HepG2 (cell line): ENCODE results near the gene CACNA2D3. TPM values are rescaled to one million over a fixed set of nuclear protein-coding genes. Genes with fewer than 3 reads are reported as not detected.

Experiments used
- ATAC-seq: fragments of 200-7000 bp; cut with Tn5 transposase; 3 replicates; pipeline ENCODE4 v1.9.1; 2020; ENCODE audit warnings: mild to moderate bottlenecking, moderate library complexity
- BruUV-seq: library from RNA; stranded (reverse); fragments of 400-500 nt; replicated peaks from 2 replicates; lab custom pipeline; 2021; lab: Mats Ljungman, UMichigan
- CTCF ChIA-PET: fragments of 300-600 bp; formaldehyde crosslinking; extraction: SDS; loops from one replicate; lab custom pipeline; 2021; ENCODE audit warnings: low total read pairs, inconsistent platforms, low intra/inter-chr PET ratio; lab: Yijun Ruan, JAX
- POLR2A ChIA-PET: fragments of 350-600 bp; sonication (Branson Sonifier 250); formaldehyde crosslinking; loops from one replicate; lab custom pipeline; 2020; ENCODE audit warnings: antibody characterized with exemption, inconsistent platforms; lab: Yijun Ruan, JAX
- DNase-seq: peaks from one replicate; pipeline ENCODE4 v3.0.0-alpha.2; 2015; ENCODE audit warnings: low spot score
- FAIRE-seq: peaks from 3 replicates; lab custom pipeline; 2011; peaks lifted over from hg19 to GRCh38; lab: Jason Lieb, UNC
- H2AFZ ChIP-seq: one replicate; pipeline ENCODE4 v1.6.1; 2011; ENCODE audit warnings: low read length, inconsistent platforms
- H3K27ac ChIP-seq: fragments of 300-600 bp; 3 replicates; pipeline ENCODE4 v1.8.0; 2011; ENCODE audit warnings: mixed run types, mild to moderate bottlenecking, mixed read lengths, low read length, inconsistent platforms; ENCODE audit not compliant: insufficient read depth; ENCODE audit errors: extremely low read length
- H3K27me3 ChIP-seq, 2 experiments: fragments of 200-600 bp in 1 of 2; 2 replicates in 1 of 2; 3 replicates in 1 of 2; pipeline versions ENCODE4 v1.6.0 to v1.8.0; 2011; ENCODE audit warnings: low read length in 2 of 2, mild to moderate bottlenecking in 2 of 2, moderate library complexity in 2 of 2, inconsistent platforms in 1 of 2; ENCODE audit not compliant: insufficient read depth in 2 of 2, control insufficient read depth in 1 of 2
- H3K36me3 ChIP-seq, 2 experiments: fragments of 200-600 bp in 1 of 2; replicated peaks in 1 of 2; 2 replicates in 1 of 2; 3 replicates in 1 of 2; pipeline versions ENCODE4 v1.5.1 to v1.8.0; 2011; ENCODE audit warnings: low read length in 2 of 2, inconsistent platforms in 1 of 2; ENCODE audit not compliant: insufficient read depth in 2 of 2, control insufficient read depth in 1 of 2
- H3K4me1 ChIP-seq: 2 replicates; pipeline ENCODE4 v1.5.1; 2012; ENCODE audit warnings: low read length, inconsistent platforms; ENCODE audit not compliant: insufficient read depth
- H3K4me2 ChIP-seq: 2 replicates; pipeline ENCODE4 v1.6.0; 2011; ENCODE audit warnings: low read depth, low read length, inconsistent platforms
- H3K4me3 ChIP-seq, 3 experiments: fragments of 200-600 bp in 1 of 3; sonication (generic), shearing (Covaris generic) in 1 of 3; replicated peaks in 1 of 3; 2 replicates each; pipeline ENCODE4 v1.5.1; 2011 to 2016; ENCODE audit warnings: low read length in 3 of 3, inconsistent platforms in 2 of 3, low read depth in 2 of 3, mild to moderate bottlenecking in 2 of 3, control low read depth in 1 of 3, mixed read lengths in 1 of 3; ENCODE audit not compliant: insufficient read depth in 1 of 3
- H3K79me2 ChIP-seq: one replicate; pipeline ENCODE4 v1.6.1; 2011; ENCODE audit warnings: low read length, inconsistent platforms; ENCODE audit not compliant: insufficient read depth
- H3K9ac ChIP-seq: 2 replicates; pipeline ENCODE4 v1.6.0; 2011; ENCODE audit warnings: mild to moderate bottlenecking, low read depth, low read length, inconsistent platforms; ENCODE audit not compliant: insufficient read depth
- H3K9me3 ChIP-seq: 2 replicates; pipeline ENCODE4 v1.5.1; 2012; ENCODE audit warnings: mild to moderate bottlenecking, low read length
- H4K20me1 ChIP-seq: 2 replicates; pipeline ENCODE4 v1.6.0; 2011; ENCODE audit warnings: inconsistent platforms, mild to moderate bottlenecking, low read length, moderate library complexity; ENCODE audit not compliant: insufficient read depth
- AKNA ChIP-seq: sonication (generic); formaldehyde crosslinking; IDR thresholded peaks from 2 replicates; pipeline ENCODE4 v1.4.0; 2020; ENCODE audit warnings: missing genetic modification reagents, borderline replicate concordance
- ATRX ChIP-seq: sonication (generic); formaldehyde crosslinking; IDR thresholded peaks from 2 replicates; pipeline ENCODE4 v1.4.0; 2020; ENCODE audit warnings: missing genetic modification reagents, borderline replicate concordance
- ETV5 ChIP-seq: IDR thresholded peaks from 2 replicates; pipeline ENCODE4 v1.6.1; 2018; ENCODE audit warnings: missing biosample characterization, missing genetic modification reagents, inconsistent platforms, borderline replicate concordance
- HOXA5 ChIP-seq: sonication (generic); formaldehyde crosslinking; IDR thresholded peaks from 2 replicates; pipeline ENCODE4 v1.4.0; 2020; ENCODE audit warnings: missing genetic modification reagents
- HOXA9 ChIP-seq: sonication (generic); formaldehyde crosslinking; IDR thresholded peaks from 2 replicates; pipeline ENCODE4 v1.8.1; 2022; ENCODE audit warnings: missing genetic modification reagents, mild to moderate bottlenecking, moderate library complexity, borderline replicate concordance
- NR2F6 ChIP-seq, 2 experiments: IDR thresholded peaks; 2 replicates each; pipeline ENCODE4 v1.6.1; 2016; ENCODE audit warnings: antibody characterized with exemption in 1 of 2, mild to moderate bottlenecking in 1 of 2
- SKIL ChIP-seq: sonication (generic); formaldehyde crosslinking; IDR thresholded peaks from 2 replicates; pipeline ENCODE4 v1.8.0; 2022; ENCODE audit warnings: missing genetic modification reagents, mild to moderate bottlenecking, moderate library complexity, borderline replicate concordance
- U2AF1 ChIP-seq: fragments of 200-400 bp; formaldehyde crosslinking; optimal IDR thresholded peaks from 2 replicates; pipeline ENCODE3; 2017; ENCODE audit warnings: mild to moderate bottlenecking, low read depth, low read length
- ZEB1 ChIP-seq: IDR thresholded peaks from 2 replicates; pipeline ENCODE4 v1.6.1; 2012; ENCODE audit warnings: mild to moderate bottlenecking, low read depth, inconsistent platforms; ENCODE audit not compliant: insufficient replicate concordance
- ZNF234 ChIP-seq: sonication (generic); formaldehyde crosslinking; conservative IDR thresholded peaks from 2 replicates; pipeline ENCODE4 v1.5.1; 2020; ENCODE audit warnings: mild to moderate bottlenecking, missing genetic modification reagents
- ZNF496 ChIP-seq: sonication (generic); formaldehyde crosslinking; IDR thresholded peaks from 2 replicates; pipeline ENCODE4 v1.8.1; 2023; ENCODE audit warnings: mild to moderate bottlenecking, moderate library complexity, missing genetic modification reagents; ENCODE audit not compliant: insufficient replicate concordance
- WGBS: methylation state at CpG from one replicate; pipeline ENCODE4 v1.1.6; 2017; ENCODE audit warnings: low lambda C conversion rate; 5-methylcytosine and 5-hydroxymethylcytosine counted together
- in situ Hi-C: cut with HindIII; loops from 2 replicates; pipeline ENCODE4 v1.10.0; 2017; ENCODE audit warnings: low pct_unique_long_range_greater_than_20kb; ENCODE audit not compliant: extremely low pct_ligation_motif_present
- intact Hi-C: fragments of 100-400 bp; cut with micrococcal nuclease; formaldehyde crosslinking; loops from one replicate; pipeline ENCODE4 v1.10.0; 2022; ENCODE audit not compliant: unreplicated experiment
- polyA plus RNA-seq, 8 experiments: library from polyadenylated mRNA; depleted of rRNA in 3 of 8; stranded (reverse) in 7 of 8; unstranded in 1 of 8; fragments of >200 nt; fragmentation: Illumina TruSeq in 4 of 8; extraction: Trizol in 4 of 8; gene quantifications; 2 replicates each; pipeline versions ENCODE4 v1.2.1 to v1.2.3, GENCODE V29; 2011 to 2016; ENCODE audit warnings: low read depth in 4 of 8, missing spikeins in 1 of 8, mixed read lengths in 1 of 8; ENCODE audit not compliant: insufficient read depth in 1 of 8
- total RNA-seq, 5 experiments: library from RNA; depleted of rRNA; stranded (reverse); fragments of >200 nt; fragmentation: Illumina TruSeq; extraction: Trizol; gene quantifications; 2 replicates each; pipeline ENCODE4 v1.2.3, GENCODE V29; 2016; ENCODE audit warnings: low read depth in 1 of 5
- TF ChIP-seq, protein P1 (sequence below): sonication (generic); formaldehyde crosslinking; conservative IDR thresholded peaks from 2 replicates; pipeline ENCODE4 v1.5.0; 2020; ENCODE audit warnings: missing genetic modification reagents
- TF ChIP-seq, protein P2 (sequence below): sonication (generic); formaldehyde crosslinking; IDR thresholded peaks from 2 replicates; pipeline ENCODE4 v1.4.0; 2020; ENCODE audit warnings: mild to moderate bottlenecking, missing genetic modification reagents

Gene CACNA2D3
- total and polyA plus RNA-seq, 2 of the 13 experiments (the other 11 are each of a cell fraction or from before 2014, with no cell fraction given), result not detected

GRCh38 chr3:54390582-54390981, 268.2 kb downstream of the CACNA2D3 start:
- CTCF ChIA-PET, result no interaction called here
- in situ Hi-C loops, result no loop called here
- FAIRE-seq, result no peak

More at GRCh38 chr3:54390582-54390981, 268.2 kb downstream of the CACNA2D3 start:
- Histone ChIP-seq H3K4me2 (no peak overlapping the region), H2AFZ (no peak overlapping the region), H4K20me1 (no peaks in the 10 kb centered on the region), H3K27ac (no peak overlapping the region), H3K36me3 (no peaks in the 10 kb centered on the region), H3K9ac (no peak overlapping the region), H3K4me3 (no peak overlapping the region), H3K27me3 (peaks cover 0 to 3% of the 10 kb centered on the region in 2 experiments; a peak in 1 of 5 replicates), H3K79me2 (no peaks in the 10 kb centered on the region), H3K4me1 (no peaks in the 10 kb centered on the region), H3K9me3 (no peaks in the 10 kb centered on the region)
- DNase-seq, result no peak
- no TSS peak for BruUV-seq
- POLR2A ChIA-PET, result no interaction called here
- WGBS, result 15% methylated on average over 2 of the region's 2 CpGs
- TF ChIP-seq SKIL (CRISPR knock-in tag), result no peak
- TF ChIP-seq, protein P1, sequence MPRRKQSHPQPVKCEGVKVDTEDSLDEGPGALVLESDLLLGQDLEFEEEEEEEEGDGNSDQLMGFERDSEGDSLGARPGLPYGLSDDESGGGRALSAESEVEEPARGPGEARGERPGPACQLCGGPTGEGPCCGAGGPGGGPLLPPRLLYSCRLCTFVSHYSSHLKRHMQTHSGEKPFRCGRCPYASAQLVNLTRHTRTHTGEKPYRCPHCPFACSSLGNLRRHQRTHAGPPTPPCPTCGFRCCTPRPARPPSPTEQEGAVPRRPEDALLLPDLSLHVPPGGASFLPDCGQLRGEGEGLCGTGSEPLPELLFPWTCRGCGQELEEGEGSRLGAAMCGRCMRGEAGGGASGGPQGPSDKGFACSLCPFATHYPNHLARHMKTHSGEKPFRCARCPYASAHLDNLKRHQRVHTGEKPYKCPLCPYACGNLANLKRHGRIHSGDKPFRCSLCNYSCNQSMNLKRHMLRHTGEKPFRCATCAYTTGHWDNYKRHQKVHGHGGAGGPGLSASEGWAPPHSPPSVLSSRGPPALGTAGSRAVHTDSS (CRISPR knock-in tag), result no peak
- no peak for TF ChIP-seq ATRX (CRISPR knock-in tag)
- no peak for TF ChIP-seq ETV5 (CRISPR knock-in tag)
- TF ChIP-seq HOXA9, result no peak
- TF ChIP-seq, protein P2, sequence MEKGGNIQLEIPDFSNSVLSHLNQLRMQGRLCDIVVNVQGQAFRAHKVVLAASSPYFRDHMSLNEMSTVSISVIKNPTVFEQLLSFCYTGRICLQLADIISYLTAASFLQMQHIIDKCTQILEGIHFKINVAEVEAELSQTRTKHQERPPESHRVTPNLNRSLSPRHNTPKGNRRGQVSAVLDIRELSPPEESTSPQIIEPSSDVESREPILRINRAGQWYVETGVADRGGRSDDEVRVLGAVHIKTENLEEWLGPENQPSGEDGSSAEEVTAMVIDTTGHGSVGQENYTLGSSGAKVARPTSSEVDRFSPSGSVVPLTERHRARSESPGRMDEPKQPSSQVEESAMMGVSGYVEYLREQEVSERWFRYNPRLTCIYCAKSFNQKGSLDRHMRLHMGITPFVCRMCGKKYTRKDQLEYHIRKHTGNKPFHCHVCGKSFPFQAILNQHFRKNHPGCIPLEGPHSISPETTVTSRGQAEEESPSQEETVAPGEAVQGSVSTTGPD, result no peak
- TF ChIP-seq ZNF496 (CRISPR knock-in tag), result no peak
- no peak for TF ChIP-seq U2AF1
- no peak for TF ChIP-seq AKNA (CRISPR knock-in tag)
- TF ChIP-seq ZNF234 (CRISPR knock-in tag), result no peak
- no peak for TF ChIP-seq HOXA5 (CRISPR knock-in tag)
- no peak for TF ChIP-seq ZEB1
- no peak for TF ChIP-seq NR2F6 (IDR thresholded peaks at IDR 0.05)
- no peak for TF ChIP-seq NR2F6 (CRISPR knock-in tag; IDR thresholded peaks at IDR 0.05)
- intact Hi-C loops, result no loop called here
- no peak for ATAC-seq
